ENCODE data around the gene PARP4.
"Not testable (repeated sequence)": the region's sequence is repeated elsewhere in the genome, so short reads cannot be mapped to it uniquely, and the experiment has no call there.

The PARP4 gene

DNA sequence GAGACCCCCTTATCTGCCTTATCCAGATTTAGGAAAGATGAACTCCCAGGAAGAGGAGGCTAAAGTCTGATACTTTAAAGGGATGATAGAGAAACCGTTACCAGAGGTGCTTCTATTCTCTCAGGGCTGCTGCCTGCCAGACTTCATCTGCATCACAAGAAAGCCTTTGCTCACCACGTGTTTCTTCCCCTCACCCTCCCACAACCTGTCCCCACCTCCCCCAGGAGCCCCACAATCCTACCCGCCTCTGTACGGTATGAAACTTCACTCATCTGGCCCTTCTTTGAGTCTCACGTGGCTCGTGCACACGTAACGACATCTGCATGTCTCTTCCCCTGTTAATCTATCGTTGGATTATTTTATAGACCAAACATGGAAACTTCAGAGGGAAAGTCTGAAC lies 67.7 kb downstream of the PARP4 start:
- DNase-seq = not testable (repeated sequence)

DNA sequence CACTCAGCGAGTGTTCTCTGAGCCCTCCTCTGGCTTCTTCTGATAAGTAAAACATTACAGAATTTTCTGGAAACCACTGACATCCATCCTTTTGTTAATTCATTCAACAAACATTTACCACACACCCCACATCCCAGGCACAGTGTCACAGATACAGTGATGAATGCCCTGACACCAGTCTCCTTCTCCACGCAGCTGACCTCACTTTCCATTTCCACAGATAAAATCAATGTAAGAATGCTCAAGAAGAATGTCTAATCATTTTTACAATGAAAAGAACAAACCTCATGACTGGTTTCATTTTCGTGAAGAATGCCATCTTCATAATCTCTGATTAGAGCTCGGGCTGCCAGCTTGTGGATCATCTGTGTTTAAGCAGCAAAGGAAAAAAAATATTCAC lies 69.2 kb downstream of the PARP4 start:
- no peak for DNase-seq

GRCh38 chr13:24426045-24426444 lies 86.5 kb downstream of the PARP4 start:
- DNase-seq = not testable (repeated sequence)

- not testable (repeated sequence) for DNase-seq
Measured at GRCh38 chr13:24419668-24420067, 92.9 kb downstream of the PARP4 start.

DNA sequence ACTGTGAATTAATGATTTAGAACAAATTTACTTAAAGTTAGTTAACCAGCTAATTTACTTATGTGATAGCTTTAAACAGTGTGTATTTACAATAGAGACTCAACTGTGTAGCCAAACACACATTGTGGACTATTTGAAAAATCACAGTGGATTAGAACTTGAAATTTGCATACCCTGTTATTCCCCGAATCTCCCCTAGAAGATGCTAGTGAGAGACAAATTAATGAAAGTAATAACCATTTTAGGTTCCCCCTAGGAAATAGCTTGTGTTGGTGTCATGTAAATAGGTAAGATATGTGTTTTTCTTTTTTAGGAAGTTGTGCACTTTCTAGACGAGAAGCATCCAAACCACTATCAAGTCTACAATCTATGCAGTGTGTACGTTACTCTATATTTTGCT lies 104.7 kb downstream of the PARP4 start:
- DNase-seq = no peak

DNA sequence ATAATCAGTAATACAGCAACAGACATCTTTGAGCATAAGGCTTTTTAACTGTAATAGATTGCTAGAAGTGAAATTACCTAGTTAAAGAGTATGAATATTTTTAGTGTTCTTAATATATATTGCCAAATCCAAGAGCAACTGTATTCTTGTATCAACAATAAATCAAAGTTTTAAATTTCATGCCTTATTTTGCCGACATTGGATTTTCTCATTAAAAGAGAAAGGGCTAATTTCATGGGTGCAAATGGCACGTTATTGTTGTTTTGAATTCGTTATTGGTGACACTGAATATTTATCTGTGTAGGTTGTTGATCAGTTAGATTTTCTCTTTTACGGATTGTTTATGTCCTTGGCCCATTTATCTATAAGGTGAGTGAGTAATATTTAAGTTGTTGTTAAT lies 106.1 kb downstream of the PARP4 start:
- DNase-seq = no peak

GRCh38 chr13:24396821-24397220 lies 115.8 kb downstream of the PARP4 start:
- DNase-seq = no peak

DNA sequence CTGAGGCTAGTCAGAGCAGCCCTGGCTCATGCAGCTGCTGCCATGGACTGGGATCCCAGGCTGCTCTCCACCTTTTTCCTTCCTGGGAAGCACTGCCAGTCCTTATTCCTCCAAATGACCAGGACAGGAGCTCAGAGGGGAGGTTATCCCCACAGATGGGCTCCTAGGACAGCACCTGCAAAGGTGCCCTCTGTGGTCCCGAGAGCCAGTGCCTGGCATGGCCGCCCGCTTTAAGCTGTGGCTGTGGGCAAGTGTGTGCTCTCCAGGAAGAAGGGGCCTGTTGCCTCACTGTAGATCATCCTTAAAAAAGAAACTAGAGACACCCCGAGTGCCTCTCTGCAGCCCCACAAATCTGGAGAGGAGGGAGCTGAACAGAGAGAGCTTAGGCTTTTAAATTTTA lies 119.6 kb downstream of the PARP4 start:
- no peak for DNase-seq

DNA sequence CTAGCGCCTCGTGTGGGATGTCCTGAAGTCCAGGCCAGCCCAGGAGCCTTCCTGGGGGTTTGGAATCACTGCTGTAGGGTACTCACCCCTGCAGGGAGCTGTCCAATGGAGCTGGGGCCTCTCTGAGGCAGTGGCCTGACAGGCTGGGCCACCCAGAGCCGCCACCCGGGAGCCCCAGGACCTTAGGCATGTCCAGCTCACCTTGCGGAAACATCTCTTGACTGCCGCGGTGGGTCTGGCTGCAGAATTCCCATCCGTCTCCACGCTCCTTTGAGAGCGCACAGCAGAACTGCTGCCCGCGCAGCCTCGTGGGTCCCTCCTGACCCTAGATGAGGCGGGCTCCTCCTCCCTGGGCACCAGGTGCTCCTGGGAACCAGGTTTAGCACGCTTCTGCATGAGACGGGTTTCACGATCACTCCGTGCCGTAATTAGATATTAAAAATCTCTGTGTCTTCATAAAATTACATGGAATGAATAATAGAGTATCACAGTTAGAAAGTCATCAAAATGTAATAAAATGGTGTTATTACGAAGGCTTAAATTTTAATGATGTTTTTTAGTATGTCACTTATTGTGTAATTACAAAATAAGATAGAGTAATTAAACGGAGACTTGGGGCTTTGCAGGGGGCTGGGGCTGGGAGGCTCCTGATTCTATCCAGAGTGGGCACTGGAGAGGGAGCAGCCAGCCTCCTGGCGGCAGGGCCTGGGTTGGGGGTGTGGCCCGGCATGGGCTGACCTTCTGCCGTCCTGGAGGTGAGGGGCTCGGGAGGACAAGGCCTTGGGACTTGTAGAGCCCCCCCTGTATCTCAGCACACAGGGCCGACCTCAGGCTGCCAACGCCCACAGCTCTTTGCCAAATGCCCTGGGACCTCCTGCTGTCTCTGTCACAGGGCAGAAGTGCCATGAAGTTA lies 120.6 kb downstream of the PARP4 start:
- DNase-seq = not testable (repeated sequence)

- DNase-seq = not testable (repeated sequence)
Measured at GRCh38 chr13:24390795-24391194, 121.8 kb downstream of the PARP4 start.

DNA sequence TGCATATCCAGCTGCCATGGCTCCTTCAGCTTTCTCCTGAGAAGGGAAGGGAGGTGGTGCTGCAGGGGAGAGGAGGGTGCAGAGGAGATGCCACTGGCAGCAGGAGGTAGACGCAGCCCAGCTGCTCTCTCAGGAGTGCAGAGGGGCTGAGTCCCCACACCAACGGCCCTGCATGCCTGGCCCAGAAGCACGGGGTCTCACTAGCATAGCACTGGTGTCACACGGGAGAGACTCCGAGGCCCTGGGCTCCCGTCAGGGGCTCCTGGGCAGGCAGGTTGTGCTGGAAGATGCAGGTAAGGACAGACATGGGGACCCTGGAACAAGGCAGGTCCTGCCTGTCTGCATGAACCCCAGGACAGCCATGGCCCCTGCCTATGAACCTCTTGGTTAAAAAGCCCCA lies 123.1 kb downstream of the PARP4 start:
- DNase-seq = no peak

DNA sequence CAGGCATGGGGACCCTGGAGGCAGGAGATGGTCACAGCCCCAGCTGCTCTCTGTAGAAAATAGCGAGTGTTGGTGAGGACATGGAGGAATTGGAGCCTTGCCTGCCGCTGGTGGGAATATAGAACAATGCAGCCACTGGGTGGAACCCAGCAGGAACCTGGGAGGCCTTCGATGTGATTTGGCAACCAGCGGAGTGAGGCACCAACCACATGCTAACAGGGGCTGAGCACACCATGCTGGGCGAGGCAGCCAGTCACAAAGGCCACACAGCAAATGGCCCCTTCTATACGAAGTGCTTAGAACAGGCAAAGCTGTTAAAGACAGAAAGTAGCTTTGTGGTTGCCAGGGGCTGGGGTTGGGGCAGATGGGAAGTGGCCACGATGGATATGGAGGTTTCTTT lies 123.8 kb downstream of the PARP4 start:
- not testable (repeated sequence) for DNase-seq

GRCh38 chr13:24386816-24387708 lies 125.5 kb downstream of the PARP4 start:
- DNase-seq = no peak

- DNase-seq = no peak
Measured at GRCh38 chr13:24385902-24386301, 126.7 kb downstream of the PARP4 start.

- not testable (repeated sequence) for DNase-seq
Measured at GRCh38 chr13:24384946-24385345, 127.6 kb downstream of the PARP4 start.

- DNase-seq = not testable (repeated sequence)
Measured at GRCh38 chr13:24384091-24384490, 128.5 kb downstream of the PARP4 start.

GRCh38 chr13:24381541-24382265 lies 130.9 kb downstream of the PARP4 start:
- no peak for DNase-seq

DNA sequence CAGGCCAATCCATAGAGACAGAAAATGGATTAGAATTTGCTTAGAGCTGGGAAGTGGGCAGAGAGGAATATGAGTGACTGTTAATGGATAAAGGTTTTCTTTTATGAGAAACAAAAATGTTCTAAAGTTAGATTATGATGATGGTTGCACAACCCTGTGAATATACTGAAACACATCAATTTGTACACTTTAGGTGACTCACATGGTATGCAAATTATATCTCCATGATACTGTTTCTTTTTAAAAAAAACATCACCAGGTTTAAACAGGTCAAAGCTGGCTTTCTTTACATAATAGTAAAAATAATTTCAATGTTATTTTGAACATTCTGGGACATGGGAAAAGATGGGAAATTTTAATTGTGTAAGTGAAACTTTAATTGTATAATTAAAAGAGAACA lies 131.7 kb downstream of the PARP4 start:
- DNase-seq = not testable (repeated sequence)

DNA sequence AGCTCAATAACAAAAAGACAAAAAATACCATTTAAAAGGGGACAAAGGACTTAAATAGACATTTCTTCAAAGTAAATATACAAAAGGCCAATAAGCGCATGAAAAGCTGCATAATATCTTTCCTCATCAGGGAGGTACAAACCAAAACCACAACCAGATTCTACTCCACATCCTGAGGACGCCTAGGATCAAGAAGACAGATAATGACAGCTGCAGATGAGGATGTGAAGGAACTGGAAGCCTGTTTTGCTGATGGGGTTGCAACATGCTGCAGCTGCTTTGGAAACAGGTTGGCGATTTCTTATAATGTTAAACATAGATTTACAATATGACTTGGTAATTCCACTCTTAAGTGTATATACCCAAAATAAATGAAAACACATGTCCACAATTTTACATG lies 132.4 kb downstream of the PARP4 start:
- not testable (repeated sequence) for DNase-seq

GRCh38 chr13:24371273-24371672 lies 141.3 kb downstream of the PARP4 start:
- not testable (repeated sequence) for DNase-seq

Data from inflammatory macrophage treated with lipopolysaccharide for 1 hour (primary cell).